Fibroblast of lung (primary cell): ENCODE results near the gene RPS6KA6.

Source experiments
- EZH2 ChIP-seq: IDR thresholded peaks from 2 replicates; pipeline ENCODE4 v1.5.1; 2012; ENCODE audit warnings: low read length, control low read depth, mild to moderate bottlenecking; ENCODE audit errors: missing control alignments
- TF ChIP-seq, protein P1 (sequence below), 2 donors: IDR thresholded peaks in 1 of 2; conservative IDR thresholded peaks in 1 of 2; 1 replicate in 1 of 2; 2 replicates in 1 of 2; pipeline ENCODE4 v1.5.1; 2011 to 2012; ENCODE audit warnings: low read length in 2 of 2, control low read depth in 1 of 2, inconsistent platforms in 1 of 2, low read depth in 1 of 2, mild to moderate bottlenecking in 1 of 2

DNA sequence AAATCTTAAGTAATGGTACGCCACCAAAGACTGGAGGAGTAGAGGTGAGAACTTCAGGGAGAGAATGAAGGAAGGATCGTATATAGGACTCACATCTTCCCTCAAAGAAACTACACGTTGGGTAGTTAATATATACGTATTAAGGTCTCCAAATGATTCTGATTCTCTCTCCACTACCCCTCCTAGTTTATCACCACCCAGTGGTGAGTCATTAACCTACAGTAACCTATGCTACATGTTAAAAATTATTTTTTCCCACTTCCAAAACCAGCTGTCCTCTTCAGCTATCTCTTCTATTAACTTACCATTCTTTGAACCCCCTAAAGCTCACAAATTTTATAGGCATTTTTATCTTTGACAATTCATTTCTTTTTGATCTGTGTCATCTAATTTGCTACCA is 69.7 kb downstream of the RPS6KA6 start:
- TF ChIP-seq, protein P1, sequence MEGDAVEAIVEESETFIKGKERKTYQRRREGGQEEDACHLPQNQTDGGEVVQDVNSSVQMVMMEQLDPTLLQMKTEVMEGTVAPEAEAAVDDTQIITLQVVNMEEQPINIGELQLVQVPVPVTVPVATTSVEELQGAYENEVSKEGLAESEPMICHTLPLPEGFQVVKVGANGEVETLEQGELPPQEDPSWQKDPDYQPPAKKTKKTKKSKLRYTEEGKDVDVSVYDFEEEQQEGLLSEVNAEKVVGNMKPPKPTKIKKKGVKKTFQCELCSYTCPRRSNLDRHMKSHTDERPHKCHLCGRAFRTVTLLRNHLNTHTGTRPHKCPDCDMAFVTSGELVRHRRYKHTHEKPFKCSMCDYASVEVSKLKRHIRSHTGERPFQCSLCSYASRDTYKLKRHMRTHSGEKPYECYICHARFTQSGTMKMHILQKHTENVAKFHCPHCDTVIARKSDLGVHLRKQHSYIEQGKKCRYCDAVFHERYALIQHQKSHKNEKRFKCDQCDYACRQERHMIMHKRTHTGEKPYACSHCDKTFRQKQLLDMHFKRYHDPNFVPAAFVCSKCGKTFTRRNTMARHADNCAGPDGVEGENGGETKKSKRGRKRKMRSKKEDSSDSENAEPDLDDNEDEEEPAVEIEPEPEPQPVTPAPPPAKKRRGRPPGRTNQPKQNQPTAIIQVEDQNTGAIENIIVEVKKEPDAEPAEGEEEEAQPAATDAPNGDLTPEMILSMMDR (conservative IDR thresholded peaks at IDR 0.05 in 1 of 2, IDR thresholded peaks at IDR 0.05 in 1 of 2; ENCODE audit: low read depth in 1 of 2, low read length in 2 of 2): no peak
- no peak for TF ChIP-seq EZH2
